HFFc6 (cell line): ENCODE measurements around the gene ARFIP2. TPM values are rescaled to one million over a fixed set of nuclear protein-coding genes. Genes with fewer than 3 reads are reported as not detected.

Experiments used
- DNase-seq: peaks from one replicate; pipeline ENCODE4 v3.0.0-alpha.2; 2018
- H3K27ac Mint-ChIP-seq: 2 replicates; pipeline ENCODE4 v1.8.0; 2020; ENCODE audit warnings: mild to moderate bottlenecking, mixed read lengths
- H3K27me3 Mint-ChIP-seq: 2 replicates; pipeline ENCODE4 v1.8.0; 2021; ENCODE audit warnings: mild to moderate bottlenecking, moderate library complexity, mixed read lengths; ENCODE audit not compliant: insufficient read depth
- H3K36me3 Mint-ChIP-seq: 2 replicates; pipeline ENCODE4 v1.8.0; 2021; ENCODE audit warnings: low read depth, mixed read lengths
- H3K4me1 Mint-ChIP-seq: 2 replicates; pipeline ENCODE4 v1.8.0; 2020; ENCODE audit warnings: low read depth, mixed read lengths
- H3K4me3 Mint-ChIP-seq: 2 replicates; pipeline ENCODE4 v1.8.0; 2020; ENCODE audit warnings: mild to moderate bottlenecking, moderate library complexity, mixed read lengths
- H3K9me3 Mint-ChIP-seq: 2 replicates; pipeline ENCODE4 v1.8.0; 2020; ENCODE audit warnings: mild to moderate bottlenecking, mixed read lengths
- total RNA-seq, 6 experiments: library from RNA; stranded (reverse); fragmentation: NEBNext Ultra II Directional; extraction: Animal tissue kit (Norgen Biotek cat#: 25700); gene quantifications; 2 replicates in 1 of 6; 3 replicates in 5 of 6; pipeline ENCODE4 v1.2.3, GENCODE V29; 2021
- TF ChIP-seq, protein P1 (sequence below): fragments of 200-600 bp; sonication (generic); IDR thresholded peaks from 2 replicates; pipeline ENCODE4 v1.5.0; 2021; ENCODE audit warnings: antibody characterized with exemption, mild to moderate bottlenecking

ARFIP2 gene
- total RNA-seq, 6 experiments from 2014 or later, result 60.9 to 72.4 (median 67.7) TPM

- no peaks in the 10 kb centered on the region for H3K9me3 Mint-ChIP-seq
- peaks cover 25% of the 10 kb centered on the region for H3K4me1 Mint-ChIP-seq
- H3K4me3 Mint-ChIP-seq, result no peak overlapping the region
- H3K27ac Mint-ChIP-seq, result no peak overlapping the region
- TF ChIP-seq, protein P1, sequence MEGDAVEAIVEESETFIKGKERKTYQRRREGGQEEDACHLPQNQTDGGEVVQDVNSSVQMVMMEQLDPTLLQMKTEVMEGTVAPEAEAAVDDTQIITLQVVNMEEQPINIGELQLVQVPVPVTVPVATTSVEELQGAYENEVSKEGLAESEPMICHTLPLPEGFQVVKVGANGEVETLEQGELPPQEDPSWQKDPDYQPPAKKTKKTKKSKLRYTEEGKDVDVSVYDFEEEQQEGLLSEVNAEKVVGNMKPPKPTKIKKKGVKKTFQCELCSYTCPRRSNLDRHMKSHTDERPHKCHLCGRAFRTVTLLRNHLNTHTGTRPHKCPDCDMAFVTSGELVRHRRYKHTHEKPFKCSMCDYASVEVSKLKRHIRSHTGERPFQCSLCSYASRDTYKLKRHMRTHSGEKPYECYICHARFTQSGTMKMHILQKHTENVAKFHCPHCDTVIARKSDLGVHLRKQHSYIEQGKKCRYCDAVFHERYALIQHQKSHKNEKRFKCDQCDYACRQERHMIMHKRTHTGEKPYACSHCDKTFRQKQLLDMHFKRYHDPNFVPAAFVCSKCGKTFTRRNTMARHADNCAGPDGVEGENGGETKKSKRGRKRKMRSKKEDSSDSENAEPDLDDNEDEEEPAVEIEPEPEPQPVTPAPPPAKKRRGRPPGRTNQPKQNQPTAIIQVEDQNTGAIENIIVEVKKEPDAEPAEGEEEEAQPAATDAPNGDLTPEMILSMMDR, result no peak
- DNase-seq, result no peak
- peaks cover 5% of the 10 kb centered on the region for H3K27me3 Mint-ChIP-seq
- H3K36me3 Mint-ChIP-seq, result no peaks in the 10 kb centered on the region
Observed at GRCh38 chr11:6433998-6434660, 47.0 kb downstream of the ARFIP2 start.

GRCh38 chr11:6431861-6432260 lies 49.3 kb downstream of the ARFIP2 start:
- no peak overlapping the region for H3K4me3 Mint-ChIP-seq
- no peaks in the 10 kb centered on the region for H3K36me3 Mint-ChIP-seq
- no peaks in the 10 kb centered on the region for H3K9me3 Mint-ChIP-seq
- TF ChIP-seq, protein P1, result no peak
- H3K27me3 Mint-ChIP-seq, result peaks cover 7% of the 10 kb centered on the region
- no peak overlapping the region for H3K27ac Mint-ChIP-seq
- peaks cover 25% of the 10 kb centered on the region for H3K4me1 Mint-ChIP-seq
- peak; percentile 84 for DNase-seq

DNA sequence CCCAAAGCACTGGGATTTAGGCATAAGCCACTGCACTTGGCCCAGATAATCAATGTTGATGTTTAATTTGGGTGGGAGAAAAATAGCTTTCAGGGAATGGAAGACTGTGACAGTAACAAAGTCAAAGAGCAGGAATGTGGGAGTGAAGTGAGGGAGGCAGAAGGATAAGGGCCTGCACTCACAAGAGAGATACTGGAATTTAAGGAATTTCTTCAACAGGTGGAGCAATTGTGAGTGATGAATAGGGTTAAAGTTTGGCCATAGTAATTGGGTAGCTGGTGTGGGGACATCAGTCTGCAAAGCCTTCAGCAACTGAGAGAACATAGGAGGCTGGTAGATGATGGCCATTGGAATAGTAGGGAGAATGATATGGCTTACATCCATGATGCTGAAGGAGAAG lies 53.6 kb downstream of the ARFIP2 start:
- peaks cover 14% of the 10 kb centered on the region for H3K27me3 Mint-ChIP-seq
- H3K36me3 Mint-ChIP-seq, result no peaks in the 10 kb centered on the region
- peaks cover 18% of the 10 kb centered on the region for H3K4me1 Mint-ChIP-seq
- no peak overlapping the region for H3K4me3 Mint-ChIP-seq
- TF ChIP-seq, protein P1, result no peak
- no peaks in the 10 kb centered on the region for H3K9me3 Mint-ChIP-seq
- H3K27ac Mint-ChIP-seq, result no peak overlapping the region
- DNase-seq, result no peak

Other genes with a start within 250 kb of the ARFIP2 start
- gene FHIP1B, start 246.7 kb downstream of the ARFIP2 start, total RNA-seq, result 10 to 100 TPM; 12.7 to 15.6 (median 14.7) TPM
- gene CNGA4, start 242.2 kb downstream of the ARFIP2 start, total RNA-seq, result not detected
- not detected for gene CCKBR, start 221.5 kb downstream of the ARFIP2 start, total RNA-seq
- gene CAVIN3, start 160.8 kb downstream of the ARFIP2 start, total RNA-seq, result 100 to 1,000 TPM; 140 to 235 (median 203) TPM
- 100 to 1,000 TPM; 117 to 145 (median 123) TPM for gene SMPD1, start 90.9 kb downstream of the ARFIP2 start, total RNA-seq
- 10 to 100 TPM; 32.3 to 38.7 (median 35.4) TPM for gene APBB1, start 62.2 kb downstream of the ARFIP2 start, total RNA-seq
- gene HPX, start 40.3 kb downstream of the ARFIP2 start, total RNA-seq, result under 1 TPM; 0.29 to 0.76 (median 0.55) TPM
- gene TRIM3, start 7.4 kb downstream of the ARFIP2 start, total RNA-seq, result 10 to 100 TPM; 14.3 to 19.1 (median 17.4) TPM
- gene TIMM10B, start 170 bp upstream of the ARFIP2 start, total RNA-seq, result 10 to 100 TPM; 29.0 to 39.3 (median 31.0) TPM
- gene DNHD1, start 15.9 kb upstream of the ARFIP2 start, total RNA-seq, result 1 to 10 TPM; 1.4 to 2.3 (median 1.6) TPM
- gene RRP8, start 122.3 kb upstream of the ARFIP2 start, total RNA-seq, result 10 to 100 TPM; 18.5 to 26.7 (median 20.2) TPM
- 100 to 1,000 TPM; 195 to 245 (median 223) TPM for gene ILK, start 122.4 kb upstream of the ARFIP2 start, total RNA-seq
- 100 to 1,000 TPM; 148 to 205 (median 192) TPM for gene TAF10, start 130.9 kb upstream of the ARFIP2 start, total RNA-seq
- gene TPP1, start 138.1 kb upstream of the ARFIP2 start, total RNA-seq, result 10 to 100 TPM; 50.1 to 61.7 (median 54.1) TPM
- gene DCHS1, start 174.5 kb upstream of the ARFIP2 start, total RNA-seq, result 1 to 10 TPM; 1.4 to 2.8 (median 2.3) TPM
- gene MRPL17, start 202.0 kb upstream of the ARFIP2 start, total RNA-seq, result 100 to 1,000 TPM in 1 of 6 experiments, 10 to 100 TPM in 5; 79.5 to 111 (median 89.4) TPM